DOHH2 (cell line): ENCODE data around the gene CCDC15.

Experiments
- H3F3A ChIP-seq: fragments of 200-600 bp; sonication (generic), shearing (Covaris generic); 2 replicates; pipeline ENCODE4 v1.6.0; 2016; ENCODE audit warnings: antibody characterized with exemption, mild to moderate bottlenecking; ENCODE audit not compliant: control insufficient read depth, insufficient read depth
- H3K27ac ChIP-seq: fragments of 200-600 bp; sonication (generic); 2 replicates; pipeline ENCODE4 v1.5.1; 2014; ENCODE audit warnings: low read depth, mild to moderate bottlenecking, low read length, moderate library complexity
- H3K27me3 ChIP-seq: fragments of 200-600 bp; sonication (generic); 2 replicates; pipeline ENCODE4 v1.6.1; 2014; ENCODE audit warnings: mild to moderate bottlenecking, low read length, mixed read lengths; ENCODE audit not compliant: control insufficient read depth
- H3K36me3 ChIP-seq: fragments of 200-600 bp; sonication (generic); 2 replicates; pipeline ENCODE4 v1.6.1; 2014; ENCODE audit warnings: mild to moderate bottlenecking, low read length, moderate library complexity, mixed read lengths; ENCODE audit not compliant: control insufficient read depth
- H3K4me1 ChIP-seq: fragments of 200-600 bp; sonication (generic); 2 replicates; pipeline ENCODE4 v1.6.1; 2014; ENCODE audit warnings: mild to moderate bottlenecking, low read length, mixed read lengths; ENCODE audit not compliant: control insufficient read depth
- H3K4me2 ChIP-seq: fragments of 200-600 bp; sonication (generic); 2 replicates; pipeline ENCODE4 v1.6.0; 2014; ENCODE audit warnings: mild to moderate bottlenecking, low read length, moderate library complexity
- H3K4me3 ChIP-seq: fragments of 200-600 bp; sonication (generic); 2 replicates; pipeline ENCODE4 v1.5.1; 2014; ENCODE audit warnings: mild to moderate bottlenecking, low read length, mixed read lengths
- H3K79me2 ChIP-seq: fragments of 200-600 bp; sonication (generic); 2 replicates; pipeline ENCODE4 v1.6.1; 2014; ENCODE audit warnings: mild to moderate bottlenecking, low read length, mixed read lengths; ENCODE audit not compliant: control insufficient read depth
- H3K9me2 ChIP-seq: fragments of 200-600 bp; sonication (generic); replicated peaks from 2 replicates; pipeline ENCODE4 v1.6.1; 2014; ENCODE audit warnings: mild to moderate bottlenecking, low read length, mixed read lengths; ENCODE audit not compliant: control insufficient read depth
- H3K9me3 ChIP-seq: fragments of 200-600 bp; sonication (generic); 2 replicates; pipeline ENCODE4 v1.6.1; 2014; ENCODE audit warnings: antibody characterized with exemption, low read length, mixed read lengths; ENCODE audit not compliant: control insufficient read depth, insufficient read depth
- H4K20me1 ChIP-seq: fragments of 200-600 bp; sonication (generic); 2 replicates; pipeline ENCODE4 v1.6.0; 2014; ENCODE audit warnings: low read depth, mild to moderate bottlenecking, antibody characterized with exemption, low read length, moderate library complexity; ENCODE audit not compliant: control insufficient read depth, insufficient read depth
- EZH2phosphoT487 ChIP-seq: fragments of 200-600 bp; sonication (generic); IDR thresholded peaks from 2 replicates; pipeline ENCODE4 v1.6.1; 2017; ENCODE audit warnings: borderline replicate concordance, mild to moderate bottlenecking, antibody characterized with exemption, low read length, moderate library complexity, mixed read lengths
- TF ChIP-seq, protein P1 (sequence below): fragments of 200-600 bp; sonication (generic); IDR thresholded peaks from one replicate; pipeline ENCODE4 v1.5.1; 2014; ENCODE audit warnings: antibody characterized with exemption, mild to moderate bottlenecking, low read depth, low read length; ENCODE audit not compliant: poor library complexity, severe bottlenecking

CCDC15 gene

GRCh38 chr11:125084057-125084416, 130.0 kb downstream of the CCDC15 start:
- no peaks in the 10 kb centered on the region for H4K20me1 ChIP-seq
- no peaks in the 10 kb centered on the region for H3K79me2 ChIP-seq
- H3K4me1 ChIP-seq: no peaks in the 10 kb centered on the region
- H3K4me2 ChIP-seq: no peak overlapping the region
- H3K36me3 ChIP-seq: no peaks in the 10 kb centered on the region
- no peaks in the 10 kb centered on the region for H3F3A ChIP-seq
- TF ChIP-seq EZH2phosphoT487: no peak
- TF ChIP-seq, protein P1, sequence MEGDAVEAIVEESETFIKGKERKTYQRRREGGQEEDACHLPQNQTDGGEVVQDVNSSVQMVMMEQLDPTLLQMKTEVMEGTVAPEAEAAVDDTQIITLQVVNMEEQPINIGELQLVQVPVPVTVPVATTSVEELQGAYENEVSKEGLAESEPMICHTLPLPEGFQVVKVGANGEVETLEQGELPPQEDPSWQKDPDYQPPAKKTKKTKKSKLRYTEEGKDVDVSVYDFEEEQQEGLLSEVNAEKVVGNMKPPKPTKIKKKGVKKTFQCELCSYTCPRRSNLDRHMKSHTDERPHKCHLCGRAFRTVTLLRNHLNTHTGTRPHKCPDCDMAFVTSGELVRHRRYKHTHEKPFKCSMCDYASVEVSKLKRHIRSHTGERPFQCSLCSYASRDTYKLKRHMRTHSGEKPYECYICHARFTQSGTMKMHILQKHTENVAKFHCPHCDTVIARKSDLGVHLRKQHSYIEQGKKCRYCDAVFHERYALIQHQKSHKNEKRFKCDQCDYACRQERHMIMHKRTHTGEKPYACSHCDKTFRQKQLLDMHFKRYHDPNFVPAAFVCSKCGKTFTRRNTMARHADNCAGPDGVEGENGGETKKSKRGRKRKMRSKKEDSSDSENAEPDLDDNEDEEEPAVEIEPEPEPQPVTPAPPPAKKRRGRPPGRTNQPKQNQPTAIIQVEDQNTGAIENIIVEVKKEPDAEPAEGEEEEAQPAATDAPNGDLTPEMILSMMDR: no peak
- no peaks in the 10 kb centered on the region for H3K27me3 ChIP-seq
- H3K9me2 ChIP-seq: no peaks in the 10 kb centered on the region
- no peak overlapping the region for H3K27ac ChIP-seq
- no peaks in the 10 kb centered on the region for H3K9me3 ChIP-seq
- no peak overlapping the region for H3K4me3 ChIP-seq

GRCh38 chr11:125084761-125085231, 130.8 kb downstream of the CCDC15 start:
- no peaks in the 10 kb centered on the region for H3K79me2 ChIP-seq
- H3K9me2 ChIP-seq: no peaks in the 10 kb centered on the region
- TF ChIP-seq, protein P1: no peak
- no peak for TF ChIP-seq EZH2phosphoT487
- no peak overlapping the region for H3K27ac ChIP-seq
- no peaks in the 10 kb centered on the region for H3F3A ChIP-seq
- H3K9me3 ChIP-seq: no peaks in the 10 kb centered on the region
- no peak overlapping the region for H3K4me3 ChIP-seq
- no peaks in the 10 kb centered on the region for H4K20me1 ChIP-seq
- H3K27me3 ChIP-seq: no peaks in the 10 kb centered on the region
- H3K4me2 ChIP-seq: no peak overlapping the region
- H3K36me3 ChIP-seq: no peaks in the 10 kb centered on the region
- no peaks in the 10 kb centered on the region for H3K4me1 ChIP-seq

DNA sequence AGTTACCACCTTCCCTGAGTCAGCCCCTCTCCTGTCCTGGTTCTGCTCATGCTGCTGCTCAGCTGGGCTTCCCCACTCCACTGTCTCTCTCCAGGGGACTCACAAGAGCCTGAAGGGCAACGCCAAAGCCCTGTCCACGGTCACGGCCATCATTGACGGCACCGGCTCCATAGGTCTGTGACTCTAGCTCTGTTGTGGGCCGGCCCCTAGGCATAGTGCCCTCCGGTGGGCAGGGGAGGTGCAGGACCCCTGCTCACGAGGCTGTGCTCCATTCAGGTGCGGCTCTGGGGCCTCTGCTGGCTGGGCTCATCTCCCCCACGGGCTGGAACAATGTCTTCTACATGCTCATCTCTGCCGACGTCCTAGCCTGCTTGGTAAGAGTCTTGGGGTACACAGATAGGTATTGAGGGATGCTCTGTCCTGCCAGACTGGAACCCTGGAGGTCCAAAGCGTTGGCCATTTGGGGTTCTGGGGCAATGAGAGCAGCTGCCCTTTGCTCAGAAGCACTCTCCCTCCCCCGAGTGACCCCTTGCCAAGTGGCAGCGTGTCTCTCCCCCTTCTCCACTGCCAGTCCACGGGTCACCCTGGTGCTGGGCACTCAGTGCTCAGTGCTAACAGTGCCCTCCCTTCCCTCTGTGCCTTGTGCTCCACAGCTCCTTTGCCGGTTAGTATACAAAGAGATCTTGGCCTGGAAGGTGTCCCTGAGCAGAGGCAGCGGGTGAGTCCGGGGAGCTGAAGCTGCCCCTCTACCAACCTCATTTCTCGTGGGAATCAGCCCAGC, 131.5 kb downstream of the CCDC15 start:
- Histone ChIP-seq H3K4me2 (no peak overlapping the region), H3K36me3 (no peaks in the 10 kb centered on the region), H4K20me1 (no peaks in the 10 kb centered on the region), H3K9me3 (no peaks in the 10 kb centered on the region), H3F3A (no peaks in the 10 kb centered on the region), H3K4me3 (no peak overlapping the region), H3K27me3 (no peaks in the 10 kb centered on the region), H3K4me1 (no peaks in the 10 kb centered on the region), H3K9me2 (no peaks in the 10 kb centered on the region), H3K79me2 (no peaks in the 10 kb centered on the region), H3K27ac (no peak overlapping the region)
- no peak for TF ChIP-seq EZH2phosphoT487
- TF ChIP-seq, protein P1: peak; percentile 32
